IMR-90 (cell line): ENCODE results near the gene KRTAP19-1. TPM values are rescaled to one million over a fixed set of nuclear protein-coding genes. Genes with fewer than 3 reads are reported as not detected.

Source experiments
- ATAC-seq: fragments of 200-7000 bp; cut with Tn5 transposase; 2 replicates; pipeline ENCODE4 v1.9.1; 2020; ENCODE audit warnings: low read depth, mild to moderate bottlenecking, moderate library complexity
- BruUV-seq: library from RNA; stranded (reverse); fragments of 400-500 nt; replicated peaks from 2 replicates; lab custom pipeline; 2021; lab: Mats Ljungman, UMichigan
- CTCF ChIA-PET: fragments of 300-600 bp; formaldehyde crosslinking; extraction: SDS; loops from one replicate; lab custom pipeline; 2021; ENCODE audit warnings: antibody characterized with exemption; lab: Yijun Ruan, JAX
- POLR2A ChIA-PET: fragments of 300-600 bp; sonication (Branson Sonifier 250); formaldehyde crosslinking; loops from one replicate; lab custom pipeline; 2022; ENCODE audit warnings: antibody characterized with exemption; ENCODE audit not compliant: unreplicated experiment; lab: Charles Lee
- DNase-seq: peaks from one replicate; pipeline ENCODE4 v3.0.0; 2013
- H2AFZ ChIP-seq: replicated peaks from 2 replicates; pipeline ENCODE3; 2013; ENCODE audit warnings: low read length, mild to moderate bottlenecking; ENCODE audit not compliant: poor library complexity
- H2AK5ac ChIP-seq: 2 replicates; pipeline ENCODE4 v1.6.1; 2013; ENCODE audit warnings: low read depth, low read length, inconsistent platforms
- H2AK9ac ChIP-seq: replicated peaks from 2 replicates; pipeline ENCODE3; 2013; ENCODE audit warnings: mild to moderate bottlenecking, low read depth, low read length, moderate library complexity; ENCODE audit not compliant: poor library complexity
- H2BK120ac ChIP-seq: 2 replicates; pipeline ENCODE4 v1.6.1; 2013; ENCODE audit warnings: low read depth, low read length, inconsistent platforms
- H2BK15ac ChIP-seq: 3 replicates; pipeline ENCODE4 v1.6.1; 2013; ENCODE audit warnings: low read depth, low read length, inconsistent platforms
- H2BK20ac ChIP-seq: 2 replicates; pipeline ENCODE4 v1.6.1; 2013; ENCODE audit warnings: low read depth, mild to moderate bottlenecking, inconsistent platforms, low read length, moderate library complexity
- H2BK5ac ChIP-seq: 2 replicates; pipeline ENCODE4 v1.6.1; 2013; ENCODE audit warnings: mild to moderate bottlenecking, low read depth, low read length, inconsistent platforms; ENCODE audit not compliant: poor library complexity, severe bottlenecking
- H3K14ac ChIP-seq: replicated peaks from 2 replicates; pipeline ENCODE4 v1.6.1; 2013; ENCODE audit warnings: low read depth, low read length, inconsistent platforms
- H3K18ac ChIP-seq: 2 replicates; pipeline ENCODE4 v1.6.1; 2013; ENCODE audit warnings: low read depth, low read length, control low read depth
- H3K23ac ChIP-seq: 2 replicates; pipeline ENCODE4 v1.6.1; 2013; ENCODE audit warnings: low read depth, low read length, inconsistent platforms
- H3K27ac ChIP-seq: 2 replicates; pipeline ENCODE4 v1.5.1; 2013; ENCODE audit warnings: mild to moderate bottlenecking, control low read depth, low read length; ENCODE audit not compliant: insufficient read depth
- H3K27me3 ChIP-seq: 2 replicates; pipeline ENCODE4 v1.6.1; 2013; ENCODE audit warnings: low read length; ENCODE audit not compliant: control insufficient read depth, insufficient read depth
- H3K36me3 ChIP-seq: 2 replicates; pipeline ENCODE4 v1.6.1; 2013; ENCODE audit warnings: low read length, mixed read lengths; ENCODE audit not compliant: control insufficient read depth, insufficient read depth
- H3K4ac ChIP-seq: 2 replicates; pipeline ENCODE4 v1.6.1; 2013; ENCODE audit warnings: low read depth, low read length, inconsistent platforms
- H3K4me1 ChIP-seq: 2 replicates; pipeline ENCODE4 v1.6.1; 2013; ENCODE audit warnings: low read length, mixed read lengths; ENCODE audit not compliant: control insufficient read depth, insufficient read depth
- H3K4me2 ChIP-seq: 2 replicates; pipeline ENCODE4 v1.6.1; 2013; ENCODE audit warnings: low read depth, mild to moderate bottlenecking, control low read depth, low read length, moderate library complexity
- H3K4me3 ChIP-seq: 2 replicates; pipeline ENCODE4 v1.5.1; 2013; ENCODE audit warnings: low read depth, mild to moderate bottlenecking, control low read depth, low read length, moderate library complexity; ENCODE audit not compliant: insufficient read depth
- H3K56ac ChIP-seq: 2 replicates; pipeline ENCODE4 v1.6.1; 2013; ENCODE audit warnings: low read length, inconsistent platforms; ENCODE audit not compliant: insufficient read depth; ENCODE audit errors: extremely low read depth
- H3K79me1 ChIP-seq, 2 experiments: 2 replicates each; pipeline ENCODE4 v1.6.1; 2013; ENCODE audit warnings: low read length in 2 of 2, inconsistent platforms in 1 of 2, low read depth in 1 of 2
- H3K9ac ChIP-seq: 2 replicates; pipeline ENCODE4 v1.6.1; 2013; ENCODE audit warnings: low read depth, low read length, control low read depth
- H3K9me1 ChIP-seq: 2 replicates; pipeline ENCODE4 v1.6.1; 2013; ENCODE audit warnings: low read length, inconsistent platforms; ENCODE audit not compliant: insufficient read depth
- H3K9me3 ChIP-seq: 2 replicates; pipeline ENCODE4 v1.6.1; 2013; ENCODE audit warnings: low read length; ENCODE audit not compliant: control insufficient read depth, insufficient read depth
- H4K20me1 ChIP-seq: 2 replicates; pipeline ENCODE4 v1.6.1; 2013; ENCODE audit warnings: low read length, inconsistent platforms; ENCODE audit not compliant: insufficient read depth
- H4K5ac ChIP-seq: 2 replicates; pipeline ENCODE4 v1.6.1; 2013; ENCODE audit warnings: mild to moderate bottlenecking, low read depth, low read length, control low read depth
- H4K8ac ChIP-seq, 2 experiments: 2 replicates each; pipeline ENCODE4 v1.6.1; 2013; ENCODE audit warnings: low read depth in 2 of 2, low read length in 2 of 2, control low read depth in 1 of 2, inconsistent platforms in 1 of 2
- H4K91ac ChIP-seq: 2 replicates; pipeline ENCODE4 v1.6.1; 2013; ENCODE audit warnings: low read depth, low read length, inconsistent platforms; ENCODE audit not compliant: insufficient read depth
- BHLHE40 ChIP-seq: fragments of 150-350 bp; IDR thresholded peaks from 2 replicates; pipeline ENCODE4 v1.6.1; 2016; ENCODE audit warnings: mild to moderate bottlenecking, low read depth, low read length
- CEBPB ChIP-seq: IDR thresholded peaks from 2 replicates; pipeline ENCODE4 v1.6.1; 2012; ENCODE audit warnings: low read depth, low read length, improper control_type of control experiment
- ELK1 ChIP-seq: fragments of 150-350 bp; IDR thresholded peaks from 2 replicates; pipeline ENCODE4 v1.6.1; 2016; ENCODE audit warnings: low read depth, mild to moderate bottlenecking, low read length, moderate library complexity, borderline replicate concordance
- FOS ChIP-seq: fragments of 150-350 bp; IDR thresholded peaks from 2 replicates; pipeline ENCODE4 v1.6.1; 2016; ENCODE audit warnings: low read depth, low read length
- MAFK ChIP-seq: IDR thresholded peaks from 2 replicates; pipeline ENCODE4 v1.6.1; 2012; ENCODE audit warnings: low read depth, low read length, improper control_type of control experiment
- MAZ ChIP-seq: IDR thresholded peaks from 2 replicates; pipeline ENCODE4 v1.6.1; 2012; ENCODE audit warnings: low read depth, mild to moderate bottlenecking, low read length, improper control_type of control experiment, moderate library complexity, borderline replicate concordance
- NFE2L2 ChIP-seq: fragments of 150-350 bp; IDR thresholded peaks from 2 replicates; pipeline ENCODE4 v1.6.1; 2016; ENCODE audit warnings: low read depth, mild to moderate bottlenecking, low read length
- RFX5 ChIP-seq: IDR thresholded peaks from 2 replicates; pipeline ENCODE4 v1.8.0; 2012; ENCODE audit warnings: low read depth, mild to moderate bottlenecking, low read length, moderate library complexity
- WGBS, 2 experiments: methylation state at CpG; one replicate each; pipeline versions ENCODE4 v1.1.5 to v1.1.7; 2013; ENCODE audit warnings: missing lambda C conversion rate in 2 of 2; ENCODE audit not compliant: insufficient read length in 1 of 2; ENCODE audit errors: extremely low coverage in 2 of 2; 5-methylcytosine and 5-hydroxymethylcytosine counted together
- dilution Hi-C: fragments of 300-500 bp; cut with HindIII; formaldehyde crosslinking; loops from one replicate; pipeline ENCODE4 v1.14.3; 2018; ENCODE audit warnings: low sequenced_read_pairs; ENCODE audit not compliant: unreplicated experiment
- in situ Hi-C: fragments of 300-500 bp; cut with MboI; formaldehyde crosslinking; loops from 3 replicates; pipeline ENCODE4 v1.14.3; 2019; ENCODE audit warnings: low sequenced_read_pairs, inconsistent platforms, mixed read lengths
- intact Hi-C: fragments of 100-400 bp; cut with micrococcal nuclease; formaldehyde crosslinking; loops from 2 replicates; pipeline ENCODE4 v1.10.0; 2022
- polyA plus RNA-seq, 3 experiments: library from polyadenylated mRNA; depleted of rRNA; stranded (reverse); fragments of >200 nt; gene quantifications; 2 replicates each; pipeline ENCODE4 v1.2.3, GENCODE V29; 2012; ENCODE audit warnings: low replicate concordance in 1 of 3
- total RNA-seq: library from RNA; depleted of rRNA; stranded (reverse); fragments of >200 nt; gene quantifications from 2 replicates; pipeline ENCODE4 v1.2.3, GENCODE V29; 2012
- TF ChIP-seq, protein P1 (sequence below): fragments of 150-350 bp; IDR thresholded peaks from 2 replicates; pipeline ENCODE4 v1.6.1; 2017; ENCODE audit warnings: mild to moderate bottlenecking, antibody characterized with exemption, low read length, low read depth
- TF ChIP-seq, protein P2 (sequence below): conservative IDR thresholded peaks from 2 replicates; pipeline ENCODE4 v1.5.1; 2012; ENCODE audit warnings: mild to moderate bottlenecking, low read depth, low read length, improper control_type of control experiment

Gene KRTAP19-1
- total and polyA plus RNA-seq, 2 of the 4 experiments (the other 2 are of a cell fraction) = not detected

DNA sequence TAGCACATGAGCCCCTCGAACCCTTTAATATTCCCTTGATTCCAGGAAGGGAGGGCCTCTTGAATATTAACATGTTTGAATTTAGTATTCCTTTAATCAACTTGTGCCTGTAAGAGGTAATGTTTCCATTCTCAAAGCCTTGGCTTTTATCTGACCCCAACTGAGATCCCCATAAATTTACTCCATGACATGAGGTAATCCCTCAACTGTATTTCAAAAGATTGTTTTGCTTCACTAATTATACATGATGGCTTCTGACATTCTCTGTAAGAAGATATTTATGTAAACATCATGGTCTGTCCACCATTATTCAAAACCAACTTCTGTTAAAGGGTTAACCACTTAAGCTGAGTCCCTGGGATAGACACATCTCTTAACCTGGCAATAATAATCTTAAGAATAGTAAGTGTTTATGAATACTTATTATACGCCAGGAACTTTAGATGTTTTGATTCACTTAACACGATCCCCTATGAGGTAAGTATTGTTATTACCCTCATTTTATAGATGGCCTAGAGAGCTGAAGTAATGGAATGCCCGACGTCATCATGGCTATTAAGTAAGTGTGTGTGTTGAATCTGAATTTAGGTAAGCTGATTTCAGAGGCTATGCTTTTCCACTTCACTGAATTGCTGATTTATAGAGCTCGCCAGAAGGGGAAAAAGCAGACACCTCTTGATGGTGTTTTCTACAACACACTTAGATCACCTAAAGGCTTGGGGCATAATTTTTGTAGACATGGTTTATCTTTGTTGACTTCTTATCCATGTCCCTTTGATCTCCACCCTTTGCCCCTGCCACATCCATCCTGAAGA is 11.1 kb downstream of the KRTAP19-1 start:
- H3K9me1 ChIP-seq = no peaks in the 10 kb centered on the region
- H3K14ac ChIP-seq = no peak overlapping the region
- TF ChIP-seq, protein P1, sequence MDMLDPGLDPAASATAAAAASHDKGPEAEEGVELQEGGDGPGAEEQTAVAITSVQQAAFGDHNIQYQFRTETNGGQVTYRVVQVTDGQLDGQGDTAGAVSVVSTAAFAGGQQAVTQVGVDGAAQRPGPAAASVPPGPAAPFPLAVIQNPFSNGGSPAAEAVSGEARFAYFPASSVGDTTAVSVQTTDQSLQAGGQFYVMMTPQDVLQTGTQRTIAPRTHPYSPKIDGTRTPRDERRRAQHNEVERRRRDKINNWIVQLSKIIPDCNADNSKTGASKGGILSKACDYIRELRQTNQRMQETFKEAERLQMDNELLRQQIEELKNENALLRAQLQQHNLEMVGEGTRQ = no peak
- TF ChIP-seq ELK1 (no peak), BHLHE40 (no peak), RFX5 (no peak), FOS (no peak), CEBPB (no peak), MAFK (no peak), MAZ (no peak), NFE2L2 (no peak)
- TF ChIP-seq, protein P2, sequence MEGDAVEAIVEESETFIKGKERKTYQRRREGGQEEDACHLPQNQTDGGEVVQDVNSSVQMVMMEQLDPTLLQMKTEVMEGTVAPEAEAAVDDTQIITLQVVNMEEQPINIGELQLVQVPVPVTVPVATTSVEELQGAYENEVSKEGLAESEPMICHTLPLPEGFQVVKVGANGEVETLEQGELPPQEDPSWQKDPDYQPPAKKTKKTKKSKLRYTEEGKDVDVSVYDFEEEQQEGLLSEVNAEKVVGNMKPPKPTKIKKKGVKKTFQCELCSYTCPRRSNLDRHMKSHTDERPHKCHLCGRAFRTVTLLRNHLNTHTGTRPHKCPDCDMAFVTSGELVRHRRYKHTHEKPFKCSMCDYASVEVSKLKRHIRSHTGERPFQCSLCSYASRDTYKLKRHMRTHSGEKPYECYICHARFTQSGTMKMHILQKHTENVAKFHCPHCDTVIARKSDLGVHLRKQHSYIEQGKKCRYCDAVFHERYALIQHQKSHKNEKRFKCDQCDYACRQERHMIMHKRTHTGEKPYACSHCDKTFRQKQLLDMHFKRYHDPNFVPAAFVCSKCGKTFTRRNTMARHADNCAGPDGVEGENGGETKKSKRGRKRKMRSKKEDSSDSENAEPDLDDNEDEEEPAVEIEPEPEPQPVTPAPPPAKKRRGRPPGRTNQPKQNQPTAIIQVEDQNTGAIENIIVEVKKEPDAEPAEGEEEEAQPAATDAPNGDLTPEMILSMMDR = no peak
- dilution Hi-C loops = no loop called here
- H2AK5ac ChIP-seq = no peak overlapping the region
- peaks cover 4% of the 10 kb centered on the region for H3K9me3 ChIP-seq
- DNase-seq = no peak
- ChIA-PET CTCF (no interaction called here), POLR2A (no interaction called here)
- no CpG with 5 or more reads among the region's 6 CpGs for WGBS, 2 experiments
- no peak overlapping the region for H3K4ac ChIP-seq
- no peak overlapping the region for H3K27ac ChIP-seq
- in situ Hi-C loops = no loop called here
- no peaks in the 10 kb centered on the region for H3K4me1 ChIP-seq
- no peaks in the 10 kb centered on the region for H3K79me1 ChIP-seq
- H3K56ac ChIP-seq = no peak overlapping the region
- H4K5ac ChIP-seq = no peak overlapping the region
- H4K20me1 ChIP-seq = no peaks in the 10 kb centered on the region
- no peak overlapping the region for H2BK120ac ChIP-seq
- no peak for ATAC-seq
- H3K23ac ChIP-seq = no peak overlapping the region
- no peak overlapping the region for H4K91ac ChIP-seq
- no peak overlapping the region for H2BK5ac ChIP-seq
- intact Hi-C loops = no loop called here
- H2AK9ac ChIP-seq = no peak overlapping the region
- no peak overlapping the region for H4K8ac ChIP-seq
- H2AFZ ChIP-seq = no peak overlapping the region
- no peaks in the 10 kb centered on the region for H3K27me3 ChIP-seq
- H2BK20ac ChIP-seq = no peak overlapping the region
- H3K4me2 ChIP-seq = no peak overlapping the region
- no peaks in the 10 kb centered on the region for H3K36me3 ChIP-seq
- BruUV-seq = no TSS peak
- no peak overlapping the region for H3K18ac ChIP-seq
- H2BK15ac ChIP-seq = no peak overlapping the region
- H3K4me3 ChIP-seq = no peak overlapping the region
- H3K9ac ChIP-seq = no peak overlapping the region
